Mammary epithelial cell (primary cell): Measurements from ENCODE around the gene NFASC.

Experiments used
- EZH2 ChIP-seq: IDR thresholded peaks from 2 replicates; pipeline ENCODE4 v1.6.1; 2012; ENCODE audit warnings: low read length, inconsistent platforms, borderline replicate concordance
- TF ChIP-seq, protein P1 (sequence below), 2 donors: IDR thresholded peaks in 1 of 2; conservative IDR thresholded peaks in 1 of 2; 2 replicates each; pipeline ENCODE4 v1.5.1; 2011 to 2012; ENCODE audit warnings: inconsistent platforms in 2 of 2, low read length in 2 of 2, mild to moderate bottlenecking in 2 of 2, control low read depth in 1 of 2, low read depth in 1 of 2; ENCODE audit not compliant: insufficient read depth in 1 of 2; ENCODE audit errors: extremely low read depth in 1 of 2

DNA sequence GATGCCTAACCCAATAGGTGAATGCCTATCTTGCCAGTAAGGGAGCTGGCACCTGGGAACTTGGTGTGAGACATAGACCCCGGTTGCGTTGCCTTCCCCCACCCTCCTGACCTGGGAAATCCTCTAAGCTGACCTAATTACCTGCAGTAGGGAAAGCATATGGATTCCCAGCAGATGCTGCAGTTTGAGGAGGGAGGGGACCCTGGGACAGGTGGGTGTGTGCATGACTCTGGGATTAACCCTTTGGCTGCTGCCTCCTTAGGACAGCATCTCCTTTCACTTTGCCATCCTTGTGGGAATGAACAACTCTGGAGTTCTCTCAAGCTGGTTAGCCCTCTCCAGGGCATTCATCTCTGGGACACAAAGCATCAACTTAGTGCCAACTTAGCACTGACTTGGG lies 16.4 kb upstream of the NFASC start:
- TF ChIP-seq, protein P1, sequence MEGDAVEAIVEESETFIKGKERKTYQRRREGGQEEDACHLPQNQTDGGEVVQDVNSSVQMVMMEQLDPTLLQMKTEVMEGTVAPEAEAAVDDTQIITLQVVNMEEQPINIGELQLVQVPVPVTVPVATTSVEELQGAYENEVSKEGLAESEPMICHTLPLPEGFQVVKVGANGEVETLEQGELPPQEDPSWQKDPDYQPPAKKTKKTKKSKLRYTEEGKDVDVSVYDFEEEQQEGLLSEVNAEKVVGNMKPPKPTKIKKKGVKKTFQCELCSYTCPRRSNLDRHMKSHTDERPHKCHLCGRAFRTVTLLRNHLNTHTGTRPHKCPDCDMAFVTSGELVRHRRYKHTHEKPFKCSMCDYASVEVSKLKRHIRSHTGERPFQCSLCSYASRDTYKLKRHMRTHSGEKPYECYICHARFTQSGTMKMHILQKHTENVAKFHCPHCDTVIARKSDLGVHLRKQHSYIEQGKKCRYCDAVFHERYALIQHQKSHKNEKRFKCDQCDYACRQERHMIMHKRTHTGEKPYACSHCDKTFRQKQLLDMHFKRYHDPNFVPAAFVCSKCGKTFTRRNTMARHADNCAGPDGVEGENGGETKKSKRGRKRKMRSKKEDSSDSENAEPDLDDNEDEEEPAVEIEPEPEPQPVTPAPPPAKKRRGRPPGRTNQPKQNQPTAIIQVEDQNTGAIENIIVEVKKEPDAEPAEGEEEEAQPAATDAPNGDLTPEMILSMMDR (conservative IDR thresholded peaks at IDR 0.05 in 1 of 2, IDR thresholded peaks at IDR 0.05 in 1 of 2; ENCODE audit: extremely low read depth in 1 of 2, insufficient read depth in 1 of 2, low read depth in 1 of 2, low read length in 2 of 2) = no peak
- TF ChIP-seq EZH2 = no peak
